ENCODE results near the gene OR4E1.
"Not testable (repeated sequence)": the region's sequence is repeated elsewhere in the genome, so short reads cannot be mapped to it uniquely, and the experiment has no call there.

OR4E1 gene

DNA sequence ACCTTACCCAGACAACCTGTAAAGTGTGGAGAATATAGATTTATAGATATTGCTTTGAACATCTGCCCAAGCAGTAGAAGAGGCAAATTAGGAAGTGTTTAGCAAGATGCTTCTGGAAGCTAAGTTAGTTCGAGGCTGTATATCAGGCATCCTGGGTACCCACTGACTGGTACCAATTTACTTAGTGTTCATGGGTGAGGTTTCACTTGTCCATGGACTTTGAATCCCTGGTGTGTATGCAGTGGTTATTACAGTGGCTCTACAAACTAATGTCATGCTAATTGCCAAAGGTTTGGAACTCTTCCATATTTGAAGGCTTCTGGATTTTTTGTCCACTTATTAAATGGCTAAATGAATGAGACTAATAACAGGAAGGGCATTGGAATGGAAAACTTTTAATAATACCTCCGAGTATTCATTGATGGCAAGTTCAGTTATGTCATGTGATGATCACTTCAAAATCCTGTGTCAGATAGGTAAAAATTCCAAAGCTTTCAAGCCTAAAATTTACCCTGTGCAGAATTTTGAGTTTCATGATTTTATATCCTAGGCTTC is 20.2 kb downstream of the OR4E1 start, which contains the start of gene OR4E2:
TSS of gene OR4E2 (plus strand) at position 505 of the 555 bp plus-strand sequence. CDS start 11,248 bp downstream, outside the sequence.
- Histone ChIP-seq H3K9ac (ENCODE audit: low read length) (no peak within 1 kb of the TSS), H3K4me1 (ENCODE audit: control insufficient read depth, insufficient read depth, low read length) (0 out of 2 replicates have a peak, but pooled peaks cover 6% of the 10 kb centered on the region), H3K9me3 (ENCODE audit: control insufficient read depth, insufficient read depth, low read depth, low read length) (no peaks in the 10 kb centered on the region), H3K27ac (ENCODE audit: low read depth, low read length) (no peak within 1 kb of the TSS), H3K4me3 (ENCODE audit: low read depth, low read length) (no peak within 1 kb of the TSS), H3K27me3 (ENCODE audit: control insufficient read depth, insufficient read depth, low read length) (0 out of 2 replicates have a peak, but pooled peaks cover 3% of the 10 kb centered on the region), H3K36me3 (ENCODE audit: control insufficient read depth, insufficient read depth, low read length) (no peaks in the 10 kb centered on the region)

DNA sequence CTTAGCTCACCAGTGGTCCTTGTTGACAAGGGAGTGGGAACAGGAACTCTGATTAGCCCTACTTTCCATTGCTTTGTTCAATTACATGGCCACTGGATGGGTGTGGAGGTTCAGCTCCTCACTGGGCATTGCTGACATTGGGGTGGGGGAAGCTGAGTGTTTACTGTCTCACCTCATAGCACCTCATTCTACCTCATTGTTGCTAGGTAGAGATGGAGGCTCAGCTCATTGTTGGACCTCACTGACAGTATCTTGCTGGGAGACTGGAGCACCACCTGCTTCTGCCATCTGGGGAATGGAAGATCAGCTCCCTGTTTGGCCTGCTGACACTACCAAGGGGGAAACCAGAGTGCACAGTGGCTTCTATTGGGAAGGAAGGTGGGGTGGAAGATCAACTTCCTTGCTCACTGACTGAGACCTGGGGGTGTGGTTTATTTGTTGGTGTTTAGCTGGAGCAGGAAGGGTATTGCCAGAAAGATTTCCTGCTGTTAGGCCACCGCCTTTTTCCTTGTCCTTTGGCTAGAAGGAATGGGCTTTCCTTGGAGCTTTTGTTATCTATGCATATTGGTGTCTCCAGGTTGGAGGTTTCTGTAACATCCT is 21.3 kb downstream of the OR4E1 start:
- Histone ChIP-seq H3K36me3 (ENCODE audit: control insufficient read depth, insufficient read depth, low read length) (no peaks in the 10 kb centered on the region), H3K4me1 (ENCODE audit: control insufficient read depth, insufficient read depth, low read length) (0 out of 2 replicates have a peak, but pooled peaks cover 6% of the 10 kb centered on the region), H3K9me3 (ENCODE audit: control insufficient read depth, insufficient read depth, low read depth, low read length) (no peaks in the 10 kb centered on the region), H3K4me3 (ENCODE audit: low read depth, low read length) (no peak overlapping the region), H3K27me3 (ENCODE audit: control insufficient read depth, insufficient read depth, low read length) (no peaks in the 10 kb centered on the region), H3K27ac (ENCODE audit: low read depth, low read length) (no peak overlapping the region), H3K9ac (ENCODE audit: low read length) (no peak overlapping the region)

DNA sequence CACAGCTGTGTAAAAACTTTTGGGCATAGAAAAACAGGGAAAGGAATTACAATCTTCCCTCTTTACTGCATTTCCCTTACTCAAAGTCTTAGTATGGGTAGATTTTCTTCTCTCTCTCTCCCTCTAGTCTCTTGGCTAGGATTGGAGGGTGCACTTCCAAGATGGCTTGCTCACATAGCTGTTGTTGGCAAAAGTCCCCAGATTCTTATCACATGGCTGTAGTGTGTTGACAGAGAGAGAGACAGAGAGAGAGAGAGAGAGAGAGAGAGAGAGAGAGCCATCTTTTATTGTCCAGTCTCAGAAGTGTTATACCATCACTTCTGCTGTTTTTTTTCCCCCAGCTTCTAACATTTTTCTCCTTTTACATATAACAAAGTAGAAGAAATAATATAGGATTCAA is 26.2 kb downstream of the OR4E1 start:
- H3K27ac ChIP-seq (ENCODE audit: low read depth, low read length) = no peak overlapping the region
- no peak overlapping the region for H3K9ac ChIP-seq (ENCODE audit: low read length)
- no peaks in the 10 kb centered on the region for H3K36me3 ChIP-seq (ENCODE audit: control insufficient read depth, insufficient read depth, low read length)
- no peaks in the 10 kb centered on the region for H3K9me3 ChIP-seq (ENCODE audit: control insufficient read depth, insufficient read depth, low read depth, low read length)
- no peaks in the 10 kb centered on the region for H3K27me3 ChIP-seq (ENCODE audit: control insufficient read depth, insufficient read depth, low read length)
- peaks cover 13% of the 10 kb centered on the region for H3K4me1 ChIP-seq (ENCODE audit: control insufficient read depth, insufficient read depth, low read length)
- no peak overlapping the region for H3K4me3 ChIP-seq (ENCODE audit: low read depth, low read length)

DNA sequence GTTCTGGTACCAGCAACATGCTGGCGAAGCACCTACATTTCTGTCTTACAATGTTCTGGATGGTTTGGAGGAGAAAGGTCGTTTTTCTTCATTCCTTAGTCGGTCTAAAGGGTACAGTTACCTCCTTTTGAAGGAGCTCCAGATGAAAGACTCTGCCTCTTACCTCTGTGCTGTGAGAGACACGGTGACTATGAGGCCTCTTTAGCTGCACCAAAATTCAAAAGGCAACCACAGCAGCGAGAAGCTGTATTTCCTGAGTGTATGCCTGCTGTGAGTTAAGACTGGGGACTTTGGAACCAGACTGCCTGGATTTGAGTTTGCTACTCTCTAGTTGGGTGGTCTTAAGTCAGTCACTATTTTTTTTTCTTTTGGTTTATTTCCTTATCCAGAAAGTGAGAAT is 30.2 kb downstream of the OR4E1 start:
- no peaks in the 10 kb centered on the region for H3K27me3 ChIP-seq (ENCODE audit: control insufficient read depth, insufficient read depth, low read length)
- H3K36me3 ChIP-seq (ENCODE audit: control insufficient read depth, insufficient read depth, low read length) = no peaks in the 10 kb centered on the region
- H3K27ac ChIP-seq (ENCODE audit: low read depth, low read length) = no peak overlapping the region
- H3K9ac ChIP-seq (ENCODE audit: low read length) = no peak overlapping the region
- peaks cover 10% of the 10 kb centered on the region for H3K4me1 ChIP-seq (ENCODE audit: control insufficient read depth, insufficient read depth, low read length)
- H3K9me3 ChIP-seq (ENCODE audit: control insufficient read depth, insufficient read depth, low read depth, low read length) = no peaks in the 10 kb centered on the region
- no peak overlapping the region for H3K4me3 ChIP-seq (ENCODE audit: low read depth, low read length)

DNA sequence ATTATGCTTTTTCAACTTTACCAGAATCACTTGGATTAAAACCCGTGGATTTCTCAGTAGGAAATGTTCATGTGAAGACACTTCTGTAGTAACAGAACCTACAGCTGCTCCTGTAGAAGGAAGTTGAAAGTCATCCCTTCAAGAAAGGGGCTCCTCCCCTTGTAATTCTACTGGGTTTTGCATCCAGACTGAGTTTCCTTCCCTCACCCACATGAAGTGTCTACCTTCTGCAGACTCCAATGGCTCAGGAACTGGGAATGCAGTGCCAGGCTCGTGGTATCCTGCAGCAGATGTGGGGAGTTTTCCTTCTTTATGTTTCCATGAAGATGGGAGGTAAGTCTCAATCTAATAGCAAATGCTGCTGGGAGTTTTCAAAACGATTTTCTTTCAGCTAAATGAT is 30.9 kb downstream of the OR4E1 start:
- Histone ChIP-seq H3K4me3 (ENCODE audit: low read depth, low read length) (no peak overlapping the region), H3K27me3 (ENCODE audit: control insufficient read depth, insufficient read depth, low read length) (no peaks in the 10 kb centered on the region), H3K27ac (ENCODE audit: low read depth, low read length) (no peak overlapping the region), H3K4me1 (ENCODE audit: control insufficient read depth, insufficient read depth, low read length) (peaks cover 10% of the 10 kb centered on the region), H3K36me3 (ENCODE audit: control insufficient read depth, insufficient read depth, low read length) (no peaks in the 10 kb centered on the region), H3K9me3 (ENCODE audit: control insufficient read depth, insufficient read depth, low read depth, low read length) (no peaks in the 10 kb centered on the region), H3K9ac (ENCODE audit: low read length) (no peak overlapping the region)

DNA sequence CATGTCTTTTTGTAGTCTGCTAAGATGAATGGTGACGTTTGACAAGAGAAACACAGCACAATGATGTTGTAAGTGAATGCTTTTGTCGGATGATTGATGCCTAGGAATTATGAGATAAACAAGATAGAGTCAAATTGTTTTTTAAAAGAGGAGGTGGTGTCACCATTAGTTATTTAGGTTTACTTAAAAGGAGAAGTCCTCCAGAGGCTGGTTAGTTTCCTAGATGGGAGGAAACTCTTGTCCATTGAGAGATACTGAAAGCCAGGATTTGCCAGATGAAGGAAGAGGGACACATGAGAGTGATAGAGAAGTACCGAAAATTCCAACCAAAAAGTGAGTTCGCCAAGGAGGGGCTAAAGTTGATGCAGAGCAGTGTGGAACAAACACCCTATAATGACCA is 38.8 kb downstream of the OR4E1 start, which contains the start of gene OR10G2:
TSS of gene OR10G2 (minus strand) at position 101 of the 400 bp plus-strand sequence. CDS start at position 3, 98 bp downstream.
- Histone ChIP-seq H3K27me3 (ENCODE audit: control insufficient read depth, insufficient read depth, low read length) (no peaks in the 10 kb centered on the region; the same call in 1 of the 2 replicates), H3K4me1 (ENCODE audit: control insufficient read depth, insufficient read depth, low read length) (no peaks in the 10 kb centered on the region), H3K27ac (ENCODE audit: low read depth, low read length) (no peak within 1 kb of the TSS), H3K9ac (ENCODE audit: low read length) (no peak within 1 kb of the TSS), H3K36me3 (ENCODE audit: control insufficient read depth, insufficient read depth, low read length) (no peaks in the 10 kb centered on the region), H3K4me3 (ENCODE audit: low read depth, low read length) (no peak within 1 kb of the TSS), H3K9me3 (ENCODE audit: control insufficient read depth, insufficient read depth, low read depth, low read length) (no peaks in the 10 kb centered on the region)

DNA sequence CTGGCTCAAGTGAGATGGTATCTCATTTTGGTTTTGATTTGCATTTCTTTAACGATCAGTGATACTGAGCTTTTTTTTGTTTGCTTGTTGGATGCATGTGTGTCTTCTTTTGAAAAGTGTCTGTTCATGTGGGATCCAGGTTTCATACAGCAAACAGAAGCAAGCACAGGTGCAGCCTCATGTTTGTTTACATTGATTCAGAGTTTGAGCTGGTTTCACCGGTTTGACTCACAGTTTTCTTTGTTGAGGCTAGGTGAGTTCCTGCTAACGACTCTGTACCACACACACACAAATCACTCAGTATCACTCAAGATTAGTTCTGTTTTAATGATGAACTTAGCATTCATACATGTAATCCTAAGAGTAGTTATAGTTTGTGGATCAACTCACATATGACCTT is 42.5 kb downstream of the OR4E1 start:
- Histone ChIP-seq H3K36me3 (ENCODE audit: control insufficient read depth, insufficient read depth, low read length) (no peaks in the 10 kb centered on the region), H3K4me3 (ENCODE audit: low read depth, low read length) (no peak overlapping the region), H3K27me3 (ENCODE audit: control insufficient read depth, insufficient read depth, low read length) (no peaks in the 10 kb centered on the region; the same call in 1 of the 2 replicates), H3K27ac (ENCODE audit: low read depth, low read length) (no peak overlapping the region), H3K4me1 (ENCODE audit: control insufficient read depth, insufficient read depth, low read length) (no peaks in the 10 kb centered on the region), H3K9me3 (ENCODE audit: control insufficient read depth, insufficient read depth, low read depth, low read length) (no peaks in the 10 kb centered on the region), H3K9ac (ENCODE audit: low read length) (no peak overlapping the region)

DNA sequence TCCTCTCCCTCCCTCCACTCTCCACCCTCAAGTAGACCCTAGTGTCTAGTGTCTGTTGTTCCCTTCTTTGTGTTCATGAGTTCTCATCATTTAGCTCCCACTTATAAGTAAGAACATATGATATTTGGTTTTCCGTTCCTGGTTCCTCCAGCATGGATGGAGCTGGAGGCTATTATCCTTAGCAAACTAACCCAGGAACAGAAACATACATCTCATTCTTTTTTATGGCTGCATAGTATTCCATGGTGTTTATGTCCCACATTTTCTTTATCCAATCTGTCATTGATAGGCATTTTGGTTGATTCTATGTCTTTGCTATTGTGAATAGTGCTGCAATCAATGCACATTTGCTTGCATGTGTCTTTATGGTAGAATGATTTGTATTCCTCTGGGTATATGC is 43.1 kb downstream of the OR4E1 start:
- H3K36me3 ChIP-seq (ENCODE audit: control insufficient read depth, insufficient read depth, low read length); H3K27me3 ChIP-seq (ENCODE audit: control insufficient read depth, insufficient read depth, low read length); H3K4me1 ChIP-seq (ENCODE audit: control insufficient read depth, insufficient read depth, low read length); H3K9ac ChIP-seq (ENCODE audit: low read length); H3K27ac ChIP-seq (ENCODE audit: low read depth, low read length); H3K4me3 ChIP-seq (ENCODE audit: low read depth, low read length); H3K9me3 ChIP-seq (ENCODE audit: control insufficient read depth, insufficient read depth, low read depth, low read length): not testable (repeated sequence)

DNA sequence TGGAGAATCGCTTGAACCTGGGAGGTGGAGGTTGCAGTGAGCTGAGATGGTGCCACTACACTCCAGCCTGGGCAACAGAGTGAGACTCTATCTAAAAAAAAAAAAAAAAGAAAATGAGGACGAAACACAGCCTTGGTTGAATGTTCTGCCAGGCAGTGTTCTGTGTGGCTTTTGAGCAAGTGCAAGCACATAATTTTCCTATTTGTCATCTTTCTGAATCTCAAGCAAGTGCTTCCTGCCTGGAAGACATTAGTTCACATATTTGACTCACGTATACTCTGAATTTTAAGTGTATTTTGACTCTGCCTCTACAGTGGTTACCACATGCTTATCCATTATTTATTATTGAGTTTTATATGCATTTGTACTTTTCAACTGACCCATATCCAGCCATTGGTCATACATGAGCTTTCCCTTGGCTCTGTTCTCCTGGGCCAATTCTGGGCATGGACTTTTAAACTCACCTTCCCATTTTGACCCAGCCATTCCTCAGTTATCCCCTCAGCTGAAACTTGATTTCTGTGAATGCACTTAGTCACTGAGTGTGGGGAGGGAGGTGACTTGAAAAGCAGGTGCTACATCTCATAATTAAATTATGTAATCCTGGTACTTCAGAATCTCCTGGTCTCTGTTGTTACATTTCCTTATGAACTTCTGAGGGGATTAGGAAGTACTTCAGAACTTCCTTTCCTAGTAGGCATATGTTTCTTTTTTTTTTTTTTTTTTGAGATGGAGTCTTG is 47.0 kb downstream of the OR4E1 start:
- H3K9me3 ChIP-seq (ENCODE audit: control insufficient read depth, insufficient read depth, low read depth, low read length) = no peaks in the 10 kb centered on the region

More for the DNA sequence above, 47.0 kb downstream of the OR4E1 start:
- Histone ChIP-seq H3K27me3 (ENCODE audit: control insufficient read depth, insufficient read depth, low read length) (no peaks in the 10 kb centered on the region), H3K27ac (ENCODE audit: low read depth, low read length) (no peak overlapping the region), H3K4me3 (ENCODE audit: low read depth, low read length) (no peak overlapping the region), H3K36me3 (ENCODE audit: control insufficient read depth, insufficient read depth, low read length) (no peaks in the 10 kb centered on the region), H3K4me1 (ENCODE audit: control insufficient read depth, insufficient read depth, low read length) (no peaks in the 10 kb centered on the region), H3K9ac (ENCODE audit: low read length) (no peak overlapping the region)
